ENCODE data around the gene TNPO2.
"Not testable (repeated sequence)": the region's sequence is repeated elsewhere in the genome, so short reads cannot be mapped to it uniquely, and the experiment has no call there.

The TNPO2 gene

DNA sequence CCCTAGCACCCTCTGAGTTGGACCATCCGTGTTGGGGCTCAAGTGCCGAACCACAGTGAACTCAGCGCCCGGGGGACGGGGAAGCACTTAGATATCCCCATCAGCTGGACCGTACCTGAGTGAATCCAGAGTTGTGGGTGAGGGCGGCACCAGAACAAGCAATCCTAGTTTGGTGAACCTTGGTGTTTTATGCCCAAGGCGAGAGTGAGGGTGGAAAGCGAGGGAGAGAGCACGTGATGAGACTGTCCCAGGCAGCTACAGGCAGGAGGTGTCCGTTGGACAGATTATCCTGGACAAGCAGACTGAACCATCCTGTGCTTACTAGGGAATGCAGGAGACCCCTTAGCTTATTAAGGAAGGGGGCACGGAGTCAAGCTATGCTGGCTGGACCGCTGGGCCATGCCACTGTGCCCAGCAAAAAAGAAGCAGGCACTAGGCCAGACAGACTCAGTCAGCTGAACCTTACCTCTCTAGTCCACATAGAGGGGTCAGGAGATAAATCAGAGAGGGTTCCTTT, 14.2 kb upstream of the TNPO2 start:
- no peaks in the 10 kb centered on the region for H3K36me3 ChIP-seq (ENCODE audit: control insufficient read depth, insufficient read depth, low read length)
- H3K27ac ChIP-seq (ENCODE audit: low read length), result no peak overlapping the region
- H3K4me1 ChIP-seq (ENCODE audit: control insufficient read depth, insufficient read depth, low read length), result no peaks in the 10 kb centered on the region; the same call in 1 of the 2 replicates
- DNase-seq (ENCODE audit: low read depth, low spot score), result no peak
- peak overlapping the region; percentile 75 for H3K4me3 ChIP-seq (ENCODE audit: low read length)
- no peaks in the 10 kb centered on the region for H3K9me3 ChIP-seq (ENCODE audit: control insufficient read depth, insufficient read depth, low read length)
- H3K27me3 ChIP-seq (ENCODE audit: control insufficient read depth, insufficient read depth, low read length), result no peaks in the 10 kb centered on the region
- no CpG with 5 or more reads among the region's 13 CpGs for WGBS (ENCODE audit: insufficient coverage, insufficient read length)

GRCh38 chr19:12736995-12737834, 13.5 kb upstream of the TNPO2 start, which contains the start of gene GET3:
TSS of gene GET3 (plus strand) at chr19:12737497. CDS start at chr19:12737506, 9 bp downstream.
- DNase-seq (ENCODE audit: low read depth, low spot score), result peak; percentile 100
- WGBS (ENCODE audit: insufficient coverage, insufficient read length), result no CpG with 5 or more reads among the region's 29 CpGs
- no peaks in the 10 kb centered on the region for H3K36me3 ChIP-seq (ENCODE audit: control insufficient read depth, insufficient read depth, low read length)
- peak within 1 kb of the TSS; percentile 75 for H3K4me3 ChIP-seq (ENCODE audit: low read length)
- no peaks in the 10 kb centered on the region; the same call in 1 of the 2 replicates for H3K4me1 ChIP-seq (ENCODE audit: control insufficient read depth, insufficient read depth, low read length)
- no peak within 1 kb of the TSS for H3K27ac ChIP-seq (ENCODE audit: low read length)
- no peaks in the 10 kb centered on the region for H3K9me3 ChIP-seq (ENCODE audit: control insufficient read depth, insufficient read depth, low read length)
- no peaks in the 10 kb centered on the region for H3K27me3 ChIP-seq (ENCODE audit: control insufficient read depth, insufficient read depth, low read length)

DNA sequence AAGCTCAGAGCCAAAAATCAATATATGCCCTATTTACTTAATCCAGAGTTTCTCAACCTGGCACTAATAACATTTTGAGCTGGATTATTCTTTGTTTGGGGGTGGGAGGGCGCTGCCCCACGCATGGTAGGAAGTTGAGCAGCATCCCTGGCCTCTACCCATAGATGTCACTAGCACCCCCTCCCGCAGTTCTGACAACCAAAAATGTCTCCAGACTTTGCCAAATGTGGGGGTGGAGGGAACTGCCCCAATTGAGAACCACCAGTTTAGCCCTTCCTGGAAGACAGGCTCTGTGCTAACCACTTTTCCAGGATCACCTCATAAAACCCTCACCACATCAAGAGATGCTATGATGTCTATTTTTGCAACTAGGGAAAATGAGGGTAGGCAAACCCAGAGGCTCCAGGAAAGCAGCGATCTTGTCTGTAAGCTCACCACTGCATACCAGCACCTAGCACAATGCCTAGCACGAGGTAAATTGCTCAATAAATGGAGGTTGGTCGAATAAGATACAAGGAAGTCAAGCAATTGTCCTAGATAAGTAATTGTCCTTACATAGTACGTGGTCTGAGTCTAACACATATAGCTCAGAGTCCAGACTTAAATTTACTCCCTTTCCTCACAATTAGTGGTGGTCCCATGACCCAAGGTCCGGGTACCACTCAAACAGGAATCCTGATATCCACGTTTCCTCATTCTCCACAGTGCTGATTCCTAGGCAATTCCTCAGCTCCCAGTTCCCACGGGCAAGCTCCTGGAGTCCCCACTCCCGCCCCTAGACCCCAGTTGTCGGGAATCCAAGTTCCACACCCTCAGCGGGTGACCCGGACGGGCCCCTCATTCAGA, 9.9 kb upstream of the TNPO2 start:
- H3K9me3 ChIP-seq (ENCODE audit: control insufficient read depth, insufficient read depth, low read length), result no peaks in the 10 kb centered on the region
- no CpG with 5 or more reads among the region's 15 CpGs for WGBS (ENCODE audit: insufficient coverage, insufficient read length)
- no peaks in the 10 kb centered on the region for H3K27me3 ChIP-seq (ENCODE audit: control insufficient read depth, insufficient read depth, low read length)
- H3K27ac ChIP-seq (ENCODE audit: low read length), result no peak overlapping the region
- peaks cover 19% of the 10 kb centered on the region for H3K36me3 ChIP-seq (ENCODE audit: control insufficient read depth, insufficient read depth, low read length)
- H3K4me1 ChIP-seq (ENCODE audit: control insufficient read depth, insufficient read depth, low read length), result no peaks in the 10 kb centered on the region; the same call in 1 of the 2 replicates
- no peak for DNase-seq (ENCODE audit: low read depth, low spot score)
- H3K4me3 ChIP-seq (ENCODE audit: low read length), result peak overlapping the region; percentile 98

DNA sequence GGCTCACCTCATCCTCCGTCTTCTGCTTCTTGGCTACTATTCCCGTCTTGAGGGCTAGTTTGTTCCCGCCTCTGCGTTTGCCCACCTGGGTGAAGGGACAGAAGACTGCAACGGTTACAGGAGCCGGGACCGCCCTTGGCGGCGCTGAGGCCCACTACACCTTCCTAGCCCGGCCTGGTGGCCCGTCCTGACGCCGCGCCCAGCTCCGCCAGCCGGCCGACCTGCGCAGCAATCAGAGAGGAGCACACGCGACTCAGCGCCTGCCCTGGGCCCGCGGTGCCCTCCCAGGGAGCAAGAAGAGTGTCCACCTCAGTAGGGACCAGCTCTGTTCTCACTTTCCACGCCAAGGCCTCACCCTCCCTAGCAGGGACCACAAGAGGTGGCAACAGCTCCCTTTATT, 7.6 kb upstream of the TNPO2 start:
- Histone ChIP-seq H3K27me3 (ENCODE audit: control insufficient read depth, insufficient read depth, low read length) (no peaks in the 10 kb centered on the region), H3K9me3 (ENCODE audit: control insufficient read depth, insufficient read depth, low read length) (no peaks in the 10 kb centered on the region), H3K4me1 (ENCODE audit: control insufficient read depth, insufficient read depth, low read length) (no peaks in the 10 kb centered on the region), H3K27ac (ENCODE audit: low read length) (no peak overlapping the region), H3K4me3 (ENCODE audit: low read length) (no peak overlapping the region), H3K36me3 (ENCODE audit: control insufficient read depth, insufficient read depth, low read length) (peaks cover 19% of the 10 kb centered on the region)
- no CpG with 5 or more reads among the region's 24 CpGs for WGBS (ENCODE audit: insufficient coverage, insufficient read length)
- DNase-seq (ENCODE audit: low read depth, low spot score), result no peak

DNA sequence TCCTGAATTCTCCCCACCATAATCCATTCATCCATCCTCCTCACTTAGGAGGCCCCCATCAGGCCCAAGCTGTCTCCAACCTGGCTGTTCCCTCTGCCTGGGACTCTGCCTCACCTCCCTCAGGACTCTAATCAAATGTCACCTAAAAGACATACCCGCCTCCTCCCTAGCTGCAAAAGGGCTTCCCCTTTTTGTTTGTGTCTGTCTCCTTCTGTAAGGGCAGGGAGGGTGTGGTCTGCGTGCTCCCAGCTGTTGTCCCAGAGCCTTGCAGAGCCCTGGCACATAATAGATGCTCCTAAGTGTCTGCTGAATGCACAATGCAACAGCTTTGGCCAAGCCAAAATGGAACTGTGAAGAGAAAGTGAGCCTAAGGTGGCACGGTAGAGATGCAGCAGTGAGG, 6.3 kb upstream of the TNPO2 start:
- H3K27ac ChIP-seq (ENCODE audit: low read length), result no peak overlapping the region
- peaks cover 19% of the 10 kb centered on the region for H3K36me3 ChIP-seq (ENCODE audit: control insufficient read depth, insufficient read depth, low read length)
- no peaks in the 10 kb centered on the region for H3K4me1 ChIP-seq (ENCODE audit: control insufficient read depth, insufficient read depth, low read length)
- no peak for DNase-seq (ENCODE audit: low read depth, low spot score)
- H3K9me3 ChIP-seq (ENCODE audit: control insufficient read depth, insufficient read depth, low read length), result no peaks in the 10 kb centered on the region
- H3K27me3 ChIP-seq (ENCODE audit: control insufficient read depth, insufficient read depth, low read length), result no peaks in the 10 kb centered on the region
- no CpG with 5 or more reads among the region's 3 CpGs for WGBS (ENCODE audit: insufficient coverage, insufficient read length)
- H3K4me3 ChIP-seq (ENCODE audit: low read length), result no peak overlapping the region

DNA sequence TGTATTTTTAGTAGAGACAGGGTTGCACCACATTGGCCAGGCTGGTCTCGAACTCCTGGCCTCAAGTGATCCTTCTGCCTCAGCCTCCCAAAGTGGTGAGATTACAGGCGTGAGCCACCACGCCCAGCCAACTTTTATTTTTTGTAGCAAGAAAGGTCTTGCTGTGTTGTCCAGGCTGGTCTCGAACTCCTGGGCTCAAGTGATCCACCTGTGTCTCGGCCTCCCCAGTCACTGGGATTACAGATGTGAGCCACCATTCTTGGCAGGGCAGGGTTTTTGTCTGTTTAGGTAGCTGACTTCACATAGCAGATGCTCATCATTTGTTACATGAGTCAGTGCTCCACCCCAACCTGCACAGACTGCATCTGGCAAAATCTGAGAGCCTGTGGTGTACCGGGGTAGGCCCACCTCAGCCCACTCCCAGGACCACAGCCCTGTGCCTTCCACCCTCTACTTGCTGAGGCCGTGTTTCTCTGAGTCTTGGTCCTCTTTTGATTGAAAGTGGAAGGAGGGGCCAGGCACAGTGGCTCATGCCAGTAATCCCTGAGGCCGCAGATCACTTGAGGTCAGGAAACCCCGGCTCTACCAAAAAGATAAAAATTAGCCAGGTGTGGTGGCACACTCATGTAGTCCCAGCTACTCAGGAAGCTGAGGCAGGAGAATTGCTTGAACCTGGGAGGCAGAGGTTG, 4.2 kb upstream of the TNPO2 start:
- H3K27me3 ChIP-seq (ENCODE audit: control insufficient read depth, insufficient read depth, low read length), result no peaks in the 10 kb centered on the region
- H3K4me1 ChIP-seq (ENCODE audit: control insufficient read depth, insufficient read depth, low read length), result no peaks in the 10 kb centered on the region
- H3K9me3 ChIP-seq (ENCODE audit: control insufficient read depth, insufficient read depth, low read length), result no peaks in the 10 kb centered on the region
- no peak overlapping the region for H3K4me3 ChIP-seq (ENCODE audit: low read length)
- no peak for DNase-seq (ENCODE audit: low read depth, low spot score)
- no CpG with 5 or more reads among the region's 9 CpGs for WGBS (ENCODE audit: insufficient coverage, insufficient read length)
- peaks cover 19% of the 10 kb centered on the region for H3K36me3 ChIP-seq (ENCODE audit: control insufficient read depth, insufficient read depth, low read length)
- no peak overlapping the region for H3K27ac ChIP-seq (ENCODE audit: low read length)

- no peaks in the 10 kb centered on the region for H3K4me1 ChIP-seq (ENCODE audit: control insufficient read depth, insufficient read depth, low read length)
- no peaks in the 10 kb centered on the region for H3K27me3 ChIP-seq (ENCODE audit: control insufficient read depth, insufficient read depth, low read length)
These were observed 3.2 kb upstream of the TNPO2 start for GRCh38 chr19:12726988-12727316.

GRCh38 chr19:12725612-12726011, 1.9 kb upstream of the TNPO2 start:
- WGBS (ENCODE audit: insufficient coverage, insufficient read length), result no CpG with 5 or more reads among the region's 10 CpGs
- H3K36me3 ChIP-seq (ENCODE audit: control insufficient read depth, insufficient read depth, low read length), result peaks cover 13% of the 10 kb centered on the region
- DNase-seq (ENCODE audit: low read depth, low spot score); H3K27ac ChIP-seq (ENCODE audit: low read length); H3K9me3 ChIP-seq (ENCODE audit: control insufficient read depth, insufficient read depth, low read length); H3K27me3 ChIP-seq (ENCODE audit: control insufficient read depth, insufficient read depth, low read length); H3K4me3 ChIP-seq (ENCODE audit: low read length); H3K4me1 ChIP-seq (ENCODE audit: control insufficient read depth, insufficient read depth, low read length): not testable (repeated sequence)

More at GRCh38 chr19:12726988-12727316, 3.2 kb upstream of the TNPO2 start:
- WGBS (ENCODE audit: insufficient coverage, insufficient read length), result no CpG with 5 or more reads among the region's 2 CpGs
- no peak overlapping the region for H3K4me3 ChIP-seq (ENCODE audit: low read length)
- H3K36me3 ChIP-seq (ENCODE audit: control insufficient read depth, insufficient read depth, low read length), result peaks cover 19% of the 10 kb centered on the region
- DNase-seq (ENCODE audit: low read depth, low spot score), result no peak
- no peak overlapping the region for H3K27ac ChIP-seq (ENCODE audit: low read length)
- no peaks in the 10 kb centered on the region for H3K9me3 ChIP-seq (ENCODE audit: control insufficient read depth, insufficient read depth, low read length)

DNA sequence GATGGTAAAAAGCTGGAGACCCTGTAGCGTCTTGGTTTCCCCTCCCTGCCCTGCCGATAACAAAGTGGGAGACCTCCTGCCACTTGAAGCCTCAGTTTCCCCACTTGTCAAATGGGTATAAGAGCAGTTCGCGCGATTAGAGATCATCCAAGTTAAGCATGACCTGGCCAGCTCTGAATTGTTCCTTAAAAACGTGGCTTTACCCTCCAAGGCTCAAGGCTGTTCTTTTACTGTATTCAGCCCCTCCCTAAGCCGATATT, 421 bp downstream of the TNPO2 start:
- no CpG with 5 or more reads among the region's 7 CpGs for WGBS (ENCODE audit: insufficient coverage, insufficient read length)
- peaks cover 10% of the 10 kb centered on the region for H3K36me3 ChIP-seq (ENCODE audit: control insufficient read depth, insufficient read depth, low read length)

More for the DNA sequence above, 421 bp downstream of the TNPO2 start:
- H3K4me1 ChIP-seq (ENCODE audit: control insufficient read depth, insufficient read depth, low read length), result no peaks in the 10 kb centered on the region; the same call in 1 of the 2 replicates
- no peak overlapping the region for H3K27ac ChIP-seq (ENCODE audit: low read length)
- H3K4me3 ChIP-seq (ENCODE audit: low read length), result peak overlapping the region; percentile 71
- H3K9me3 ChIP-seq (ENCODE audit: control insufficient read depth, insufficient read depth, low read length), result no peaks in the 10 kb centered on the region
- no peak for DNase-seq (ENCODE audit: low read depth, low spot score)
- H3K27me3 ChIP-seq (ENCODE audit: control insufficient read depth, insufficient read depth, low read length), result no peaks in the 10 kb centered on the region
